CD8-positive, alpha-beta memory T cell (primary cell): Measurements from ENCODE around the gene GALNT4. TPM values are rescaled to one million over a fixed set of nuclear protein-coding genes. Genes with fewer than 3 reads are reported as not detected.

Experiments used
- CTCF ChIA-PET: fragments of 350-600 bp; sonication (Branson Sonifier 250); formaldehyde crosslinking; loops from one replicate; lab custom pipeline; 2021; ENCODE audit warnings: antibody characterized with exemption; lab: Charles Lee
- POLR2A ChIA-PET: fragments of 350-600 bp; sonication (Branson Sonifier 250); formaldehyde crosslinking; loops from one replicate; lab custom pipeline; 2021; ENCODE audit warnings: antibody characterized with exemption; lab: Charles Lee
- DNase-seq, 5 donors: peaks; one replicate each; pipeline versions ENCODE4 v3.0.0 to v3.0.0-alpha.2; 2020 to 2022; ENCODE audit warnings: mixed read lengths in 1 of 5
- H3K27ac ChIP-seq: one replicate; pipeline ENCODE4 v1.7.0; 2013; ENCODE audit warnings: low read depth, mild to moderate bottlenecking, low read length, moderate library complexity
- H3K27me3 ChIP-seq: 2 replicates; pipeline ENCODE4 v1.7.0; 2013; ENCODE audit warnings: low read length, mild to moderate bottlenecking; ENCODE audit not compliant: insufficient read depth, poor library complexity, severe bottlenecking
- H3K36me3 ChIP-seq: 2 replicates; pipeline ENCODE4 v1.7.0; 2013; ENCODE audit warnings: mild to moderate bottlenecking, low read length, moderate library complexity; ENCODE audit not compliant: insufficient read depth
- H3K4me1 ChIP-seq: 2 replicates; pipeline ENCODE4 v1.7.0; 2013; ENCODE audit warnings: mild to moderate bottlenecking, low read length, moderate library complexity; ENCODE audit not compliant: insufficient read depth
- H3K4me3 ChIP-seq: 2 replicates; pipeline ENCODE4 v1.7.0; 2013; ENCODE audit warnings: mild to moderate bottlenecking, low read length
- H3K9me3 ChIP-seq: 2 replicates; pipeline ENCODE4 v1.7.0; 2013; ENCODE audit warnings: mild to moderate bottlenecking, low read length
- H3K27ac Mint-ChIP-seq, 8 donors: one replicate each; pipeline ENCODE4 v1.8.0; 2020 to 2021; ENCODE audit warnings: mixed read lengths in 8 of 8, mild to moderate bottlenecking in 6 of 8, inconsistent platforms in 3 of 8, moderate library complexity in 3 of 8
- H3K27me3 Mint-ChIP-seq, 2 donors: one replicate each; pipeline ENCODE4 v1.8.0; 2020 to 2021; ENCODE audit warnings: mixed read lengths in 2 of 2, mild to moderate bottlenecking in 1 of 2, moderate library complexity in 1 of 2
- H3K36me3 Mint-ChIP-seq, 3 donors: one replicate each; pipeline ENCODE4 v1.8.0; 2020 to 2021; ENCODE audit warnings: mixed read lengths in 3 of 3, inconsistent platforms in 1 of 3, mild to moderate bottlenecking in 1 of 3
- H3K4me1 Mint-ChIP-seq, 3 donors: one replicate each; pipeline ENCODE4 v1.8.0; 2020 to 2021; ENCODE audit warnings: mixed read lengths in 3 of 3, inconsistent platforms in 1 of 3, mild to moderate bottlenecking in 1 of 3
- H3K4me3 Mint-ChIP-seq, 7 donors: one replicate each; pipeline ENCODE4 v1.8.0; 2020 to 2021; ENCODE audit warnings: mixed read lengths in 7 of 7, mild to moderate bottlenecking in 6 of 7, moderate library complexity in 4 of 7, inconsistent platforms in 2 of 7
- H3K9me3 Mint-ChIP-seq, 5 donors: one replicate each; pipeline ENCODE4 v1.8.0; 2020 to 2022; ENCODE audit warnings: mixed read lengths in 5 of 5, mild to moderate bottlenecking in 3 of 5, moderate library complexity in 2 of 5, inconsistent platforms in 1 of 5
- polyA plus RNA-seq: library from polyadenylated mRNA; unstranded; fragments of 300-500 nt; fragmentation: Illumina TruSeq; gene quantifications from one replicate; pipeline ENCODE4 v1.2.3, GENCODE V29; 2021
- total RNA-seq, 2 experiments: library from RNA; stranded (reverse); gene quantifications; one replicate each; pipeline ENCODE4 v1.2.3, GENCODE V29; 2021

The GALNT4 gene
- total and polyA plus RNA-seq, 3 experiments from 2014 or later, result 5.3 to 6.5 (median 5.8) TPM

GRCh38 chr12:89501793-89502192 lies 22.8 kb downstream of the GALNT4 start:
- Histone ChIP-seq H3K36me3 (no peaks in the 10 kb centered on the region), H3K27me3 (no peaks in the 10 kb centered on the region), H3K9me3 (no peaks in the 10 kb centered on the region), H3K4me3 (no peak overlapping the region), H3K4me1 (no peaks in the 10 kb centered on the region), H3K27ac (no peak overlapping the region)
- DNase-seq, result no peak
- Mint-ChIP-seq H3K27ac (peak overlapping the region in 2 of 8 donors; percentile 7 to 33), H3K36me3 (peaks cover 7 to 34% (median 17%) of the 10 kb centered on the region in 3 donors), H3K27me3 (no peaks in the 10 kb centered on the region), H3K9me3 (no peaks in the 10 kb centered on the region), H3K4me3 (no peak overlapping the region), H3K4me1 (peaks cover 11 to 27% (median 17%) of the 10 kb centered on the region in 3 donors)
- ChIA-PET CTCF (no interaction called here), POLR2A (no interaction called here)

- no peaks in the 10 kb centered on the region for H3K9me3 ChIP-seq
- no peak overlapping the region for H3K4me3 ChIP-seq
- no peaks in the 10 kb centered on the region for H3K36me3 ChIP-seq
- POLR2A ChIA-PET, result no interaction called here
- no peak overlapping the region for H3K27ac Mint-ChIP-seq
- no peaks in the 10 kb centered on the region for H3K27me3 ChIP-seq
- H3K27me3 Mint-ChIP-seq, result no peaks in the 10 kb centered on the region
- H3K4me1 ChIP-seq, result no peaks in the 10 kb centered on the region
- CTCF ChIA-PET, result interaction anchor here (1.0 kb wide), 1 partner anchor 26 kb away, joined by 3 read pairs; the partner anchor contains the start of gene POC1B
- peaks cover 7 to 21% (median 17%) of the 10 kb centered on the region in 3 donors for H3K4me1 Mint-ChIP-seq
- no peak overlapping the region for H3K4me3 Mint-ChIP-seq
- no peak overlapping the region for H3K27ac ChIP-seq
- H3K36me3 Mint-ChIP-seq, result peaks cover 7 to 46% (median 24%) of the 10 kb centered on the region in 3 donors
- no peaks in the 10 kb centered on the region for H3K9me3 Mint-ChIP-seq
- no peak for DNase-seq
These were observed 24.7 kb downstream of the GALNT4 start for GRCh38 chr12:89499857-89500256.

- Mint-ChIP-seq H3K36me3 (peaks cover 7 to 57% (median 30%) of the 10 kb centered on the region in 3 donors), H3K4me3 (no peak overlapping the region), H3K27me3 (no peaks in the 10 kb centered on the region), H3K27ac (no peak overlapping the region), H3K4me1 (peaks cover 14 to 27% (median 25%) of the 10 kb centered on the region in 3 donors), H3K9me3 (no peaks in the 10 kb centered on the region)
- H3K9me3 ChIP-seq, result no peaks in the 10 kb centered on the region
- H3K27me3 ChIP-seq, result no peaks in the 10 kb centered on the region
- CTCF ChIA-PET, result no interaction called here
- POLR2A ChIA-PET, result no interaction called here
- no peaks in the 10 kb centered on the region for H3K36me3 ChIP-seq
- H3K4me3 ChIP-seq, result no peak overlapping the region
- H3K4me1 ChIP-seq, result no peaks in the 10 kb centered on the region
- H3K27ac ChIP-seq, result no peak overlapping the region
- DNase-seq, result no peak
These were observed 27.1 kb downstream of the GALNT4 start for GRCh38 chr12:89497467-89497866.

- DNase-seq, result no peak
- peaks cover 14 to 24% (median 22%) of the 10 kb centered on the region in 3 donors for H3K4me1 Mint-ChIP-seq
- H3K27ac Mint-ChIP-seq, result no peak overlapping the region
- Histone ChIP-seq H3K9me3 (no peaks in the 10 kb centered on the region), H3K27ac (no peak overlapping the region), H3K4me1 (no peaks in the 10 kb centered on the region), H3K4me3 (no peak overlapping the region), H3K27me3 (no peaks in the 10 kb centered on the region), H3K36me3 (no peaks in the 10 kb centered on the region)
- H3K27me3 Mint-ChIP-seq, result no peaks in the 10 kb centered on the region
- ChIA-PET POLR2A (no interaction called here), CTCF (interaction anchor here (0.8 kb wide), 1 partner anchor 478 kb away, joined by 3 read pairs; no protein-coding TSS in a partner anchor)
- H3K36me3 Mint-ChIP-seq, result peaks cover 7 to 58% (median 30%) of the 10 kb centered on the region in 3 donors
- H3K9me3 Mint-ChIP-seq, result no peaks in the 10 kb centered on the region
- H3K4me3 Mint-ChIP-seq, result no peak overlapping the region
These were observed 27.6 kb downstream of the GALNT4 start for GRCh38 chr12:89497005-89497404.

DNA sequence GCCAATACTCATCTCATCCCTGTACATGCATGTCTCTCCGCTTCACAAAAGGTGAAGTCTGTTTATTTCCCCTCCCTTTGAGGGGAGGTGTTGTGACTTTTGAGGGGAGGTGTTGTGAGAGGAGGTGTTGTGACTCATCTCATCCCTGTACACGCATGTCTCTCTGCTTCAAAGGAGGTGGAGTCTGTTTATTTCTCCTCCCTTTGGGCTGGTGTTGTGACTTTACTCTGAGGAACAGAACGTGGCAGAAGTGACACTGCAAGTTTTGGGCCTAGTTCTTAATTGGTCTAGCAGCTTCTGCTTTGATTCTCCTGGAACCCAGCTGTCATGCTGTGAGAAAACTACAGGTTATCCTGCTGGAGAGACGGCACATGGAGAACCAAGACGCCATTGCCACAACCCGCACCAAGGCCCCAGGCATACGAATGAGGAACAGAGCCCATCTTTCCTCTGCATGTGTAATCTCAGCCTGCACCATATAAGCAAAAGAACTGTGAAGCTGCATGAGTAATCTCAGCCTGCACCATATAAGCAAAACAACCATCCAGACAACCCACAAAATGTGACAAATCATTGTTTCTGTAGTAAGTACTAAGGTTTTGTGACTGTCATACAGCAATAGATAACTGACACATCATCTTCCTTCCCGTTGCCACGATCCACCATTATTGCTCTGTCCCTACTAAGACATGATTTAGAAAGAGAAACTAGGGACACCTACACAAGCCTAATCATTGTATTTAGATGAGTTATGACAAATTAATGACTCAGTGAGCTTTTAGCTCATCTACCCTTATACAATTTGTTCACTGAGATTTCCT lies 30.0 kb downstream of the GALNT4 start:
- no peak for DNase-seq
- POLR2A ChIA-PET, result no interaction called here

DNA sequence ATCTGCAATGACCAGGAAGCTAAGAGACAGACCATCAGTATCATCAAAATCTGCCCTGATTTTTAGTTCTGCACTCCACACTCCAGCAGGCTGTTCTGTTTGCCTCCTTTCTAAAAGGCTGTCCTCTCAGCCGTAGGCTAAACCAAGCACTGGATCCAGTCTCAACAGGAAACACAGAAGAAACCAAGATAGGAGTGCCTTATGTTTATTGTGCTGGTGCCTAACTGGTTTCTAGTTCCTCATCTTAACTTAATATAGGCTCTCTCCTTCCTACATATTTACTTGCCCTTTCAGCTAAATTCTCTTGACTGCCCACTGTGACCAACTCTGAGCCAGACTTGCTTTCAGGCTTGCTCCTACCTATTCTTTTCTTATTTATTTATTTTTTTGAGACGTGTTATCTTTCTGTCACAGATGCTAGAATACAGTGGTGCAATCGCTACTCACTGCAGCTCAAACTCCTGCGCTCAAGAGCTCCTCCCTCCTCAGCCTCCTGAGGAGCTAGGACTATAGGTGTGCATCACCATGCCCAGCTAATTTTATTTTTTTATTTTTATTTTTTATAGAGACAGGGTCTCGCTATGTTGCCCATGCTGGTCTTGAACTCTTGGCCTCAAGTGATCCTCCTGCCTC lies 30.8 kb downstream of the GALNT4 start:
- H3K36me3 ChIP-seq, result no peaks in the 10 kb centered on the region
- Mint-ChIP-seq H3K9me3 (no peaks in the 10 kb centered on the region), H3K36me3 (peaks cover under 1 to 63% (median 27%) of the 10 kb centered on the region in 3 donors), H3K27me3 (peaks cover 0 to 2% of the 10 kb centered on the region in 2 donors), H3K4me1 (peaks cover 14 to 19% (median 15%) of the 10 kb centered on the region in 3 donors), H3K4me3 (no peak overlapping the region), H3K27ac (no peak overlapping the region)
- no peak overlapping the region for H3K4me3 ChIP-seq
- DNase-seq, result no peak
- H3K27me3 ChIP-seq, result no peaks in the 10 kb centered on the region
- H3K4me1 ChIP-seq, result no peaks in the 10 kb centered on the region
- ChIA-PET CTCF (no interaction called here), POLR2A (no interaction called here)
- no peak overlapping the region for H3K27ac ChIP-seq
- no peaks in the 10 kb centered on the region for H3K9me3 ChIP-seq

More for the DNA sequence above, 30.0 kb downstream of the GALNT4 start:
- Mint-ChIP-seq H3K9me3 (no peaks in the 10 kb centered on the region), H3K4me1 (peaks cover 14 to 22% (median 15%) of the 10 kb centered on the region in 3 donors), H3K27ac (peak overlapping the region in 5 of 8 donors; percentile 18 to 85 (median 70)), H3K27me3 (peaks cover 0 to 1% of the 10 kb centered on the region in 2 donors), H3K36me3 (peaks cover 7 to 61% (median 29%) of the 10 kb centered on the region in 3 donors), H3K4me3 (no peak overlapping the region)
- Histone ChIP-seq H3K4me3 (no peak overlapping the region), H3K4me1 (no peaks in the 10 kb centered on the region), H3K36me3 (no peaks in the 10 kb centered on the region), H3K9me3 (no peaks in the 10 kb centered on the region), H3K27ac (no peak overlapping the region), H3K27me3 (no peaks in the 10 kb centered on the region)
- CTCF ChIA-PET, result no interaction called here

GRCh38 chr12:89492883-89493282 lies 31.7 kb downstream of the GALNT4 start:
- Histone ChIP-seq H3K4me3 (no peak overlapping the region), H3K27me3 (no peaks in the 10 kb centered on the region), H3K27ac (no peak overlapping the region), H3K36me3 (no peaks in the 10 kb centered on the region), H3K9me3 (no peaks in the 10 kb centered on the region), H3K4me1 (no peaks in the 10 kb centered on the region)
- Mint-ChIP-seq H3K4me3 (no peak overlapping the region), H3K36me3 (peaks cover 0 to 66% (median 25%) of the 10 kb centered on the region in 3 donors), H3K9me3 (no peaks in the 10 kb centered on the region), H3K4me1 (peaks cover 14 to 19% (median 15%) of the 10 kb centered on the region in 3 donors), H3K27ac (peak overlapping the region in 2 of 8 donors; percentile 15 to 18), H3K27me3 (peaks cover 0 to 2% of the 10 kb centered on the region in 2 donors)
- CTCF ChIA-PET, result no interaction called here
- no peak for DNase-seq
- POLR2A ChIA-PET, result no interaction called here

DNA sequence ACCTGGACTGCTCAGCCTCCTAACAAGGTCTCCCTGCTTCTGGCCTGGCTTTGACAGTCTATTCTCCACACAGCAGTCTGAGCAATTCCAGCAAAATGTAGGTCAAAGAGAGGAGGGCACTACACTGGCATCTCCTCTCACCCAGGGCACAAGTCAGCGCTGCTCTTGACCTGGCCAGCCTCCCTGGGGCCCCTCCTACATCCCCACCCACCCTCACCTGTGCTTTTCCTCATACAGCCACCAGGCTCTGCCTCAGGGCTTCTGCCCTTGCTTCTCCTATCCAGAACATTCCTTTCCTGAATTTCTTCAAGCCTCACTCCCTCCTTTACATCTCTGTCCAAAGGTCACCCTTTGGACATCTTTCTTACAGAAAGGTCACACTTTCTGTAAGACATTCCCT lies 33.7 kb downstream of the GALNT4 start:
- Histone ChIP-seq H3K27ac (no peak overlapping the region), H3K9me3 (no peaks in the 10 kb centered on the region), H3K4me1 (no peaks in the 10 kb centered on the region), H3K27me3 (no peaks in the 10 kb centered on the region), H3K4me3 (no peak overlapping the region), H3K36me3 (peaks cover 6% of the 10 kb centered on the region)
- no peak for DNase-seq
- Mint-ChIP-seq H3K4me1 (peaks cover 14 to 22% (median 19%) of the 10 kb centered on the region in 3 donors), H3K36me3 (peaks cover 5 to 67% (median 30%) of the 10 kb centered on the region in 3 donors), H3K9me3 (no peaks in the 10 kb centered on the region), H3K27me3 (peaks cover 0 to 2% of the 10 kb centered on the region in 2 donors), H3K27ac (peak overlapping the region in 1 of 8 donors; percentile 47), H3K4me3 (no peak overlapping the region)
- CTCF ChIA-PET, result interaction anchor here (1.6 kb wide), 2 partner anchors 16 to 471 kb away, joined by 3 to 5 read pairs; no protein-coding TSS in a partner anchor
- POLR2A ChIA-PET, result no interaction called here
